OCI-LY1 (cell line): ENCODE results near the gene AGBL1.

Experiments used
- H2AFZ ChIP-seq: fragments of 200-600 bp; sonication (generic), shearing (Covaris generic); 2 replicates; pipeline ENCODE4 v1.6.0; 2014; ENCODE audit warnings: antibody characterized with exemption, mild to moderate bottlenecking, low read length
- H3F3A ChIP-seq: fragments of 200-600 bp; sonication (generic), shearing (Covaris generic); 2 replicates; pipeline ENCODE4 v1.6.0; 2014; ENCODE audit warnings: mild to moderate bottlenecking, antibody characterized with exemption, low read length, moderate library complexity; ENCODE audit not compliant: insufficient read depth
- H3K27ac ChIP-seq: fragments of 200-600 bp; sonication (generic); 2 replicates; pipeline ENCODE4 v1.5.1; 2014; ENCODE audit warnings: low read length, mixed run types, mild to moderate bottlenecking, low read depth; ENCODE audit not compliant: poor library complexity, severe bottlenecking
- H3K27me3 ChIP-seq: fragments of 200-600 bp; sonication (generic); 2 replicates; pipeline ENCODE4 v1.6.0; 2014; ENCODE audit warnings: antibody characterized with exemption, mild to moderate bottlenecking, low read length, moderate library complexity; ENCODE audit not compliant: insufficient read depth
- H3K36me3 ChIP-seq: fragments of 200-600 bp; sonication (generic); 2 replicates; pipeline ENCODE4 v1.6.1; 2014; ENCODE audit warnings: mild to moderate bottlenecking, antibody characterized with exemption, low read length, moderate library complexity, mixed read lengths; ENCODE audit not compliant: insufficient read depth
- H3K4me1 ChIP-seq: fragments of 200-600 bp; sonication (generic); 2 replicates; pipeline ENCODE4 v1.5.1; 2014; ENCODE audit warnings: mild to moderate bottlenecking, low read length, moderate library complexity; ENCODE audit not compliant: insufficient read depth, severe bottlenecking
- H3K4me2 ChIP-seq: fragments of 200-600 bp; sonication (generic), shearing (Covaris generic); 2 replicates; pipeline ENCODE4 v1.6.1; 2014; ENCODE audit warnings: low read length
- H3K4me3 ChIP-seq: fragments of 200-600 bp; sonication (generic); 2 replicates; pipeline ENCODE4 v1.5.1; 2014; ENCODE audit warnings: low read length, low read depth, mild to moderate bottlenecking, mixed read lengths; ENCODE audit not compliant: poor library complexity, severe bottlenecking
- H3K79me2 ChIP-seq: fragments of 200-600 bp; shearing (Covaris generic); 2 replicates; pipeline ENCODE4 v1.6.1; 2016; ENCODE audit warnings: mixed run types, low read length, mixed read lengths; ENCODE audit not compliant: insufficient read depth
- H3K9ac ChIP-seq: fragments of 200-600 bp; sonication (generic), shearing (Covaris generic); 2 replicates; pipeline ENCODE4 v1.6.1; 2014; ENCODE audit warnings: mild to moderate bottlenecking, low read length, mixed read lengths
- H3K9me2 ChIP-seq: fragments of 200-600 bp; sonication (generic), shearing (Covaris generic); 2 replicates; pipeline ENCODE4 v1.6.1; 2014; ENCODE audit warnings: low read depth, mild to moderate bottlenecking, low read length, mixed read lengths
- H3K9me3 ChIP-seq: fragments of 200-600 bp; shearing (Covaris generic); 2 replicates; pipeline ENCODE4 v1.6.1; 2014; ENCODE audit warnings: low read length, mixed read lengths
- H4K20me1 ChIP-seq: fragments of 200-600 bp; sonication (generic), shearing (Covaris generic); 2 replicates; pipeline ENCODE4 v1.6.0; 2016; ENCODE audit warnings: mild to moderate bottlenecking, low read length; ENCODE audit not compliant: insufficient read depth
- EZH2 ChIP-seq: fragments of 200-600 bp; sonication (generic), shearing (Covaris generic); IDR thresholded peaks from 2 replicates; pipeline ENCODE4 v1.8.0; 2017; ENCODE audit warnings: borderline replicate concordance, mixed run types, mild to moderate bottlenecking, antibody characterized with exemption, low read length, moderate library complexity, mixed read lengths
- TF ChIP-seq, protein P1 (sequence below): fragments of 200-600 bp; sonication (generic), shearing (Covaris generic); IDR thresholded peaks from 2 replicates; pipeline ENCODE4 v1.5.1; 2017; ENCODE audit warnings: mild to moderate bottlenecking, antibody characterized with exemption, low read length, moderate library complexity, mixed read lengths

The AGBL1 gene

GRCh38 chr15:86725628-86726027 lies 646.0 kb downstream of the AGBL1 start:
- H2AFZ ChIP-seq = no peak overlapping the region
- H3K9ac ChIP-seq = no peak overlapping the region
- TF ChIP-seq, protein P1, sequence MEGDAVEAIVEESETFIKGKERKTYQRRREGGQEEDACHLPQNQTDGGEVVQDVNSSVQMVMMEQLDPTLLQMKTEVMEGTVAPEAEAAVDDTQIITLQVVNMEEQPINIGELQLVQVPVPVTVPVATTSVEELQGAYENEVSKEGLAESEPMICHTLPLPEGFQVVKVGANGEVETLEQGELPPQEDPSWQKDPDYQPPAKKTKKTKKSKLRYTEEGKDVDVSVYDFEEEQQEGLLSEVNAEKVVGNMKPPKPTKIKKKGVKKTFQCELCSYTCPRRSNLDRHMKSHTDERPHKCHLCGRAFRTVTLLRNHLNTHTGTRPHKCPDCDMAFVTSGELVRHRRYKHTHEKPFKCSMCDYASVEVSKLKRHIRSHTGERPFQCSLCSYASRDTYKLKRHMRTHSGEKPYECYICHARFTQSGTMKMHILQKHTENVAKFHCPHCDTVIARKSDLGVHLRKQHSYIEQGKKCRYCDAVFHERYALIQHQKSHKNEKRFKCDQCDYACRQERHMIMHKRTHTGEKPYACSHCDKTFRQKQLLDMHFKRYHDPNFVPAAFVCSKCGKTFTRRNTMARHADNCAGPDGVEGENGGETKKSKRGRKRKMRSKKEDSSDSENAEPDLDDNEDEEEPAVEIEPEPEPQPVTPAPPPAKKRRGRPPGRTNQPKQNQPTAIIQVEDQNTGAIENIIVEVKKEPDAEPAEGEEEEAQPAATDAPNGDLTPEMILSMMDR = no peak
- H3K27ac ChIP-seq = no peak overlapping the region
- no peaks in the 10 kb centered on the region for H3K79me2 ChIP-seq
- no peaks in the 10 kb centered on the region for H3K36me3 ChIP-seq
- no peak overlapping the region for H3K4me3 ChIP-seq
- H3K4me1 ChIP-seq = no peaks in the 10 kb centered on the region
- no peaks in the 10 kb centered on the region for H3K27me3 ChIP-seq
- no peaks in the 10 kb centered on the region for H3K9me2 ChIP-seq
- no peaks in the 10 kb centered on the region for H4K20me1 ChIP-seq
- no peak overlapping the region for H3K4me2 ChIP-seq
- no peaks in the 10 kb centered on the region for H3K9me3 ChIP-seq
- H3F3A ChIP-seq = no peaks in the 10 kb centered on the region

- Histone ChIP-seq H3K4me1 (no peaks in the 10 kb centered on the region), H3K9ac (no peak overlapping the region), H3K4me2 (no peak overlapping the region), H4K20me1 (no peaks in the 10 kb centered on the region), H2AFZ (no peak overlapping the region), H3K36me3 (no peaks in the 10 kb centered on the region), H3K27ac (no peak overlapping the region), H3K27me3 (no peaks in the 10 kb centered on the region), H3K9me3 (no peaks in the 10 kb centered on the region), H3K79me2 (no peaks in the 10 kb centered on the region), H3F3A (no peaks in the 10 kb centered on the region), H3K9me2 (no peaks in the 10 kb centered on the region), H3K4me3 (no peak overlapping the region)
- TF ChIP-seq, protein P1 = no peak
- no peak for TF ChIP-seq EZH2
Observed at GRCh38 chr15:86735247-86736040, 655.8 kb downstream of the AGBL1 start.

- Histone ChIP-seq H2AFZ (no peak overlapping the region), H3K36me3 (no peaks in the 10 kb centered on the region), H3K9ac (no peak overlapping the region), H3F3A (no peaks in the 10 kb centered on the region), H3K4me1 (no peaks in the 10 kb centered on the region), H3K9me2 (no peaks in the 10 kb centered on the region), H4K20me1 (no peaks in the 10 kb centered on the region), H3K27me3 (no peaks in the 10 kb centered on the region), H3K27ac (no peak overlapping the region), H3K9me3 (no peaks in the 10 kb centered on the region), H3K79me2 (no peaks in the 10 kb centered on the region), H3K4me3 (no peak overlapping the region), H3K4me2 (no peak overlapping the region)
- TF ChIP-seq EZH2 = no peak
- TF ChIP-seq, protein P1 = no peak
Observed at GRCh38 chr15:86741917-86742316, 662.2 kb downstream of the AGBL1 start.
